Measurements from ENCODE around the gene GYPE.

- no peak for TF ChIP-seq FOXM1 (IDR thresholded peaks at IDR 0.05; ENCODE audit: borderline replicate concordance)
- TF ChIP-seq ELF4 (IDR thresholded peaks at IDR 0.05): no peak
Observed at GRCh38 chr4:143939528-143939927, 34.2 kb upstream of the GYPE start.
